HUES6 (cell line): ENCODE data around the gene AADACL3.
"Not testable (repeated sequence)": the region's sequence is repeated elsewhere in the genome, so short reads cannot be mapped to it uniquely, and the experiment has no call there.

ENCODE experiments used
- H3K27ac ChIP-seq: 2 replicates; pipeline ENCODE4 v1.7.0; 2013; ENCODE audit warnings: low read depth, mild to moderate bottlenecking, low read length, inconsistent platforms
- H3K27me3 ChIP-seq: 2 replicates; pipeline ENCODE4 v1.6.1; 2013; ENCODE audit warnings: low read length; ENCODE audit not compliant: control insufficient read depth, insufficient read depth
- H3K36me3 ChIP-seq: 2 replicates; pipeline ENCODE4 v1.6.1; 2013; ENCODE audit warnings: low read length; ENCODE audit not compliant: control insufficient read depth, insufficient read depth
- H3K4me1 ChIP-seq: 2 replicates; pipeline ENCODE4 v1.6.1; 2013; ENCODE audit warnings: low read length; ENCODE audit not compliant: control insufficient read depth, insufficient read depth
- H3K4me3 ChIP-seq: 2 replicates; pipeline ENCODE4 v1.5.1; 2013; ENCODE audit warnings: low read depth, low read length
- H3K9ac ChIP-seq: one replicate; pipeline ENCODE4 v1.6.1; 2013; ENCODE audit warnings: mild to moderate bottlenecking, low read length
- H3K9me3 ChIP-seq: 2 replicates; pipeline ENCODE4 v1.6.1; 2013; ENCODE audit warnings: low read depth, low read length; ENCODE audit not compliant: control insufficient read depth, insufficient read depth

The AADACL3 gene

GRCh38 chr1:12697397-12697796 lies 18.5 kb upstream of the AADACL3 start:
- Histone ChIP-seq H3K9me3 (peaks cover 30% of the 10 kb centered on the region; the same call in 1 of the 2 replicates), H3K9ac (no peak overlapping the region), H3K4me1 (no peaks in the 10 kb centered on the region), H3K36me3 (peaks cover 7% of the 10 kb centered on the region; the same call in 1 of the 2 replicates), H3K4me3 (no peak overlapping the region), H3K27me3 (no peaks in the 10 kb centered on the region), H3K27ac (no peak overlapping the region)

- Histone ChIP-seq H3K4me3 (no peak overlapping the region), H3K4me1 (no peaks in the 10 kb centered on the region), H3K27me3 (no peaks in the 10 kb centered on the region), H3K9me3 (peaks cover 48% of the 10 kb centered on the region), H3K9ac (no peak overlapping the region), H3K36me3 (peaks cover 43% of the 10 kb centered on the region), H3K27ac (no peak overlapping the region)
Observed at GRCh38 chr1:12703821-12704451, 12.0 kb upstream of the AADACL3 start.

DNA sequence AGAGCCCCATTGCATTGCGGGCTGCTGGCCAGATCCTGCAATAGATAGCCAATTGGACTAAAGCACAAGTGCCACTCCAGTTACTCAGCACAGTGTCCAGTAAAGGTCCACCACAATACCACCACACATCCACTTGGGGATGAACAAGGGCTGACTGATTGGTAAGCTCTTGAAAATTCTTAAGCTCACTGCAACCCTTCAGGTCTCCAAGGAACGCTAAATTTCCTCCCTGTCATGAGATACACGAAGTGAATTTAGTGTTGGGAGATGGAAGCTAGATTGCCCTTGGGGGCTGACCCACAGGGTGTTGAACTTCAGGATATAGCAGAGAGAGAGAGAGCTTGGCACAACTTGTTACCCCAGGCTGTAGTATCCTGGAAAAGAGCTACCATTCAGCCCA lies 9.8 kb upstream of the AADACL3 start:
- peaks cover 38% of the 10 kb centered on the region for H3K36me3 ChIP-seq
- H3K27ac ChIP-seq = no peak overlapping the region
- H3K9me3 ChIP-seq = peaks cover 37% of the 10 kb centered on the region
- no peak overlapping the region for H3K9ac ChIP-seq
- H3K4me1 ChIP-seq = no peaks in the 10 kb centered on the region
- H3K27me3 ChIP-seq = no peaks in the 10 kb centered on the region
- H3K4me3 ChIP-seq = no peak overlapping the region

DNA sequence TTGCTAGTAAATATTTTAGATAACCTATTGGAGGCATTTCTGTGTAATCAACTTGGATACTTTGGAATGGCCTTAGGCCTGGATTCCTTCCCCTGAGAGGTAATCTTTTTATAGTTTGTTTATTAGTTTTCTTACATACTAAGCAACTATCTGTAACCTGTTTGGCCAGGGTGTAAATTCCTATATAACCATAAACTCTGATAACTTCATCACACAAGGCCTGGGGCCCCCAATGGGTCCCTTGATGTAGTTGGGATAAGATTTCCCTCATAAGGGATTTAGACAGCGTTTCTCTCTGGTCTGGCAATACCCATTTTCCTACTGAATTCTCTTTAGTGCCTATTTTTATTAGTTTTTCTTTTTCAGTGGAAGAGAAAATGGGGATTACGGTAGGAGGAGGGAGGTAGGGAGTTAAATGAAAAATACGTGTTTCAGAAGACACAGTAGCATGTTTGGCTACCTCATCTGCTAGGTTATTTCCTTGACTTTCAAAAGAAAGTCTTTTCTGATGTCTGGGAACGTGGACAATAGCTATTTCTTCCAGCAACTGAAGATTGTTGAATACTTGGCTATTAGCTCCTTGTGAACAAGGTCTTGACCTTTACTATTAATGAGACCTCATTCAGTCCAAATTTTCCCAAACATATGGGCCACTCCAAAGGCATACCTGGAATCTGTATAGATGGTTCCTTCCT lies 7.4 kb upstream of the AADACL3 start:
- Histone ChIP-seq H3K4me1 (peaks cover 24% of the 10 kb centered on the region), H3K9ac (no peak overlapping the region), H3K27me3 (no peaks in the 10 kb centered on the region), H3K36me3 (peaks cover 27% of the 10 kb centered on the region), H3K4me3 (no peak overlapping the region), H3K27ac (no peak overlapping the region), H3K9me3 (peaks cover 17% of the 10 kb centered on the region)

DNA sequence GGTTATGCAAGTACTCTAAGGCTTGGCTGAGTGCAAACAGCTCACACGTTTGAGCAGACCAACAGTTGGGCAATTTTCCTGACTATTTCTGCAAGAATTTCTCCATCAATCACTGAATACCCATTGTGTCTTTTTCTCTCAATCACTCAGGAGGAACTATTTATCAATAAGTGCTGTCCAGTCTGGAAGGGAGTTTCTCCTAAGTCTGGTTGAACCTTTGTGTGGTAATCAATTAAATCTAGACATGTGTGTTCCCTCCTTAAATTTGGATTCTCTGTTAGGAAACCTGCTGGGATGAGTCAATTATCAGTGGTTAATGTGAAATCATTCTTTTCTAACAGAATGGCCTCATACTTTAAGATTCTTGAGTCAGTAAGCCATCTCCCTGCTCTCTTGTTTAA lies 6.8 kb upstream of the AADACL3 start:
- Histone ChIP-seq H3K9me3 (peaks cover 11% of the 10 kb centered on the region), H3K36me3 (peaks cover 21% of the 10 kb centered on the region; the same call in 1 of the 2 replicates), H3K27ac (no peak overlapping the region), H3K4me3 (no peak overlapping the region), H3K4me1 (peaks cover 27% of the 10 kb centered on the region), H3K9ac (no peak overlapping the region), H3K27me3 (no peaks in the 10 kb centered on the region)

- Histone ChIP-seq H3K9me3 (peaks cover 7% of the 10 kb centered on the region), H3K4me1 (peaks cover 33% of the 10 kb centered on the region), H3K27ac (no peak overlapping the region), H3K4me3 (no peak overlapping the region), H3K27me3 (no peaks in the 10 kb centered on the region), H3K9ac (no peak overlapping the region), H3K36me3 (peaks cover 20% of the 10 kb centered on the region; the same call in 1 of the 2 replicates)
Observed at GRCh38 chr1:12709696-12710095, 6.2 kb upstream of the AADACL3 start.

- peak overlapping the region; percentile 96; the same call in 1 of the 2 replicates for H3K27ac ChIP-seq
- 0 out of 2 replicates have a peak, but pooled peaks cover under 1% of the 10 kb centered on the region for H3K9me3 ChIP-seq
- H3K4me3 ChIP-seq = no peak overlapping the region
- H3K27me3 ChIP-seq = no peaks in the 10 kb centered on the region
- H3K36me3 ChIP-seq = peaks cover 9% of the 10 kb centered on the region; the same call in 1 of the 2 replicates
- H3K4me1 ChIP-seq = peaks cover 49% of the 10 kb centered on the region
- H3K9ac ChIP-seq = no peak overlapping the region
Observed at GRCh38 chr1:12711536-12711935, 4.4 kb upstream of the AADACL3 start.

DNA sequence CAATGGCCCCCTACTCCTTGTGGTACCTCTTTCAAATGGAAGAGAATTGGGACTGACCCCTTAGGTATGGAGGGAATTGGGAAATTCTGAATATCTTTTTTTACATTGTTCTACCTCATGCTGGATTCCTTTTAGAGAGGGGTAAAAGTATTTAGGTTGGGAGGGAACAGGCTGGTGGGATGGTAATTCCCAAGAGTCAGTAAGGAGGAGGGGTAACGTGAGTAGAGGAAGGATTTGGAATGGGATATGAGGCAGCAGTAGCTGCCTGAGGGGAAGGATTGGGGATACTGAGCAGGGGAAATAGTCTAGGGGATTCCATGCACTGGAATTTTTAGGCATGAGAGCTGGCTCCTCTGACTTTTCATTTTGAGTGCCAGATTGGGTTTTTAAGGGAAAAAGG lies 3.8 kb upstream of the AADACL3 start:
- Histone ChIP-seq H3K9ac (peak overlapping the region; percentile 77), H3K27me3 (no peaks in the 10 kb centered on the region), H3K9me3 (no peaks in the 10 kb centered on the region), H3K4me3 (no peak overlapping the region), H3K4me1 (peaks cover 55% of the 10 kb centered on the region), H3K36me3 (peaks cover 4% of the 10 kb centered on the region; the same call in 1 of the 2 replicates), H3K27ac (peak overlapping the region; percentile 96; the same call in 1 of the 2 replicates)

GRCh38 chr1:12712929-12713328 lies 3.0 kb upstream of the AADACL3 start:
- Histone ChIP-seq H3K9me3 (no peaks in the 10 kb centered on the region), H3K27ac (peak overlapping the region; percentile 96), H3K4me1 (peaks cover 63% of the 10 kb centered on the region), H3K36me3 (no peaks in the 10 kb centered on the region), H3K9ac (peak overlapping the region; percentile 77), H3K4me3 (no peak overlapping the region; the same call in 1 of the 2 replicates), H3K27me3 (no peaks in the 10 kb centered on the region)

GRCh38 chr1:12713651-12714050 lies 2.3 kb upstream of the AADACL3 start:
- H3K27me3 ChIP-seq, H3K36me3 ChIP-seq, H3K4me3 ChIP-seq, H3K9me3 ChIP-seq: not testable (repeated sequence)
- peak overlapping the region; percentile 77 for H3K9ac ChIP-seq
- peaks cover 64% of the 10 kb centered on the region for H3K4me1 ChIP-seq
- H3K27ac ChIP-seq = peak overlapping the region; percentile 96

DNA sequence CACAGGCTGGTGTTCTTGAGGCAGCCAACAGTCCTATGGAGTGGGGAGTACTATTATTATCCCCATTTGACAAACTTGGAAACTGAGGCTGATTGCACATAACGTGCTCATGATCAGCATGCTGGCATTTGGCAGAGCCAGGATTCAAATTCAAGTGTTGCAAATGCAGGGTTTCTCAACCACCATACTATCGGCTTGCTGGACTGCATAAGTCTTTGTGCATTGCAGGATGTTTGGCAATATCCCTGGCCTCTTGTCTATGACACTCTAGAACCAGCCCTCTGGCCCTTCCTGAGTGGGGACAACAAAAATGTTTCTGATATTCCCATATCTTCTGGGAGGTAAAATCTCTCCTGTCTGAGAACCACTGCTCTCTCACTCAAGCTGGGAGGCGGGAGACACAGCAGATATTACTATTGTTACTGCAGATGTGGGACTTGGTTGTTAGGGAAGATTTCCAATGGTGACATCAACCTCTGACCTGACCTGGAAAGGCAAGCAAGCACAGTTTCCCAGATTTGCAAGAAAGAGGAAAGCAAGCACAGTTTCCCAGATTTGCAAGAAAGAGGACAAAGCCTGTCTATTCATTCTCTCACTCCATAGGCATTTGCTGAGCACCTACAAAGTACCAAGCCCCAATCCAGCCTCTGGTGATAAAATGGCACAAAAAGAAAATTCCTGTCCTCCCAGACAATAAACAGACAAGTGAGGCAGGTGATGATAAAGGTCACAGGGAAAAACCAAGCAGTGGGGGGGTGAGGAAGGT lies 1.0 kb upstream of the AADACL3 start:
- Histone ChIP-seq H3K9me3 (no peaks in the 10 kb centered on the region), H3K4me3 (no peak overlapping the region; the same call in 1 of the 2 replicates), H3K27ac (peak overlapping the region; percentile 88), H3K4me1 (peaks cover 66% of the 10 kb centered on the region), H3K27me3 (no peaks in the 10 kb centered on the region), H3K9ac (peak overlapping the region; percentile 68), H3K36me3 (no peaks in the 10 kb centered on the region)
